Vagina (tissue), 2 donors: ENCODE data around the gene PROKR2. TPM values are rescaled to one million over a fixed set of nuclear protein-coding genes. Genes with fewer than 3 reads are reported as not detected.

Experiments used
- DNase-seq, 2 donors: peaks; one replicate each; pipeline ENCODE4 v3.0.0-alpha.2; 2017; ENCODE audit errors: extremely low spot score in 2 of 2
- H3K27ac ChIP-seq: fragments of 200-600 bp; sonication (generic); one replicate; pipeline ENCODE4 v1.5.1; 2019
- H3K27me3 ChIP-seq: fragments of 200-600 bp; sonication (generic); one replicate; pipeline ENCODE4 v1.5.1; 2019
- H3K36me3 ChIP-seq, 2 donors: fragments of 200-600 bp; sonication (generic); one replicate each; pipeline ENCODE4 v1.5.1; 2017 to 2019
- H3K4me1 ChIP-seq: fragments of 200-600 bp; sonication (generic); one replicate; pipeline ENCODE4 v1.5.1; 2019
- H3K4me3 ChIP-seq, 2 donors: fragments of 200-600 bp; sonication (generic); 1 replicate in 1 of 2; 2 replicates in 1 of 2; pipeline ENCODE4 v1.5.1; 2016 to 2019
- H3K9me3 ChIP-seq: fragments of 200-600 bp; sonication (generic); one replicate; pipeline ENCODE4 v1.5.1; 2019
- POLR2A ChIP-seq, 2 donors: fragments of 450-650 bp; IDR thresholded peaks; one replicate each; pipeline ENCODE4 v1.6.1; 2017; ENCODE audit warnings: antibody characterized with exemption in 2 of 2, mild to moderate bottlenecking in 2 of 2, moderate library complexity in 2 of 2
- POLR2AphosphoS5 ChIP-seq, 2 donors: sonication (generic); formaldehyde crosslinking; IDR thresholded peaks; one replicate each; pipeline ENCODE4 v1.9.0; 2017; ENCODE audit warnings: antibody characterized with exemption in 2 of 2, mild to moderate bottlenecking in 2 of 2, low read depth in 1 of 2; ENCODE audit not compliant: insufficient read depth in 1 of 2
- intact Hi-C: fragments of 100-400 bp; cut with DNase I; formaldehyde crosslinking; loops from one replicate; pipeline ENCODE4 v1.15.1; 2023
- total RNA-seq: library from RNA; depleted of rRNA; stranded (reverse); fragments of >200 nt; gene quantifications from one replicate; pipeline ENCODE4 v1.2.3, GENCODE V29; 2016
- TF ChIP-seq, protein P1 (sequence below), 3 experiments: fragments of 450-650 bp in 2 of 3; fragments of 200-600 bp in 1 of 3; sonication (generic) in 1 of 3; IDR thresholded peaks; one replicate each; pipeline ENCODE4 v1.5.1; 2017 to 2019; ENCODE audit warnings: antibody characterized with exemption in 3 of 3, mild to moderate bottlenecking in 2 of 3, moderate library complexity in 2 of 3

The PROKR2 gene
- total RNA-seq, 1 donor from 2014 or later, result not detected

DNA sequence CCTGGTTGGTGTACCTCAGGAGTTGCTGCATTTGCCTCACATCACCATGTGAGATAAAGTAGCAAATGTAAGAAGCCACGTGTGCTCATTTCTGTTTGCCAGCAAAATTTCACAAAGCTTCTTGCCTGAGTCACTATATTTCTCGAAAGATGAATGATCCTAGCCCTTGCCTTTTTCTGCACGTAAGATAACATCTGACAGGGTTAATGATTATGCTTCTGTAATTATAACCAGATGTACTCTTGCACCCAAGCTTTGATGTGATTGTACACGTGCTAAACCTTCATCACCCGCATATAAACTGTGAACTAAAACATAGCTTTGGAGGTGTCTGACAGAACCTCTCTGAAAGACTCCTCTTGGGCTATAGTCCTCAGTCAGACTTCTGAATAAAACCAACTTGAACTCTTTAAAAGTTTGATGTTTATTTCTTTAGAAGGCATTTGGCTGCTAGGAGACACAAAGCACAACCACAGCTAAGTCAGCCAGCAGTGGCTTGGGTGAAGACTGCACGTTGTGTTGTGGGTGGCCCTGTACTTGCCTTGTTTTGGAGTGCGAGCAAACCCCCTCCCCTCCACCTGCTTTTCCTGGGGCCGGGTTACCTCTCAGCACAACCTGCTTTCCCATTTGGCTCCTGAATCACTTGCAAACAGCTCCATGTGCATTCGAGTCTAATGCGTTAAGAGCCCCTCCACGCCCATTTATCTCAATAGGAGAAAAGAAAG lies 19.3 kb downstream of the PROKR2 start:
- H3K9me3 ChIP-seq, result no peaks in the 10 kb centered on the region
- intact Hi-C loops, result no loop called here

DNA sequence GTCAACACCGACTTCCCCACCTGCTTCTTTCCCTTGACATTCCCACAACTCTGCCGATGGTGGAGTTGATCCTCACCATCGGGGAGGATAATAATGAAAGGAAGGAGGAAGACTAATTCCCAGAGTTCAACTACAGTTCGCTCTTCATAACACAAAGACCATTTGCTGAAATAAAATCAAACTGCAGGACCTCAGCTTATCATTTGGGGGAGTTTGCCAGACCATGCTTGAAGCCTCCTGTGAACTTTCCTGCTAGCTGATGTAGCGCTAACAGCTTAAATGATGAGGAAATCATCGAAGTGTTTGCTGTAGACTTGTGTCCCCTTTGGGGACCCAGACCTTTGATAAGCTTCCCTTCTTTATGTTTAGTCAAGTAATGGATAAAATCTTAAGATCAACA lies 26.2 kb downstream of the PROKR2 start:
- H3K36me3 ChIP-seq, result no peaks in the 10 kb centered on the region
- no peaks in the 10 kb centered on the region for H3K27me3 ChIP-seq
- no peaks in the 10 kb centered on the region for H3K9me3 ChIP-seq
- TF ChIP-seq, protein P1, sequence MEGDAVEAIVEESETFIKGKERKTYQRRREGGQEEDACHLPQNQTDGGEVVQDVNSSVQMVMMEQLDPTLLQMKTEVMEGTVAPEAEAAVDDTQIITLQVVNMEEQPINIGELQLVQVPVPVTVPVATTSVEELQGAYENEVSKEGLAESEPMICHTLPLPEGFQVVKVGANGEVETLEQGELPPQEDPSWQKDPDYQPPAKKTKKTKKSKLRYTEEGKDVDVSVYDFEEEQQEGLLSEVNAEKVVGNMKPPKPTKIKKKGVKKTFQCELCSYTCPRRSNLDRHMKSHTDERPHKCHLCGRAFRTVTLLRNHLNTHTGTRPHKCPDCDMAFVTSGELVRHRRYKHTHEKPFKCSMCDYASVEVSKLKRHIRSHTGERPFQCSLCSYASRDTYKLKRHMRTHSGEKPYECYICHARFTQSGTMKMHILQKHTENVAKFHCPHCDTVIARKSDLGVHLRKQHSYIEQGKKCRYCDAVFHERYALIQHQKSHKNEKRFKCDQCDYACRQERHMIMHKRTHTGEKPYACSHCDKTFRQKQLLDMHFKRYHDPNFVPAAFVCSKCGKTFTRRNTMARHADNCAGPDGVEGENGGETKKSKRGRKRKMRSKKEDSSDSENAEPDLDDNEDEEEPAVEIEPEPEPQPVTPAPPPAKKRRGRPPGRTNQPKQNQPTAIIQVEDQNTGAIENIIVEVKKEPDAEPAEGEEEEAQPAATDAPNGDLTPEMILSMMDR (IDR thresholded peaks at IDR 0.05), result no peak
- TF ChIP-seq POLR2AphosphoS5 (IDR thresholded peaks at IDR 0.05; ENCODE audit: insufficient read depth in 1 of 2, low read depth in 1 of 2), result no peak
- TF ChIP-seq POLR2A (IDR thresholded peaks at IDR 0.05), result no peak
- no peak overlapping the region for H3K27ac ChIP-seq
- DNase-seq, result no peak
- H3K4me3 ChIP-seq, result no peak overlapping the region
- intact Hi-C loops, result no loop called here
- no peaks in the 10 kb centered on the region for H3K4me1 ChIP-seq

More for the DNA sequence above, 19.3 kb downstream of the PROKR2 start:
- Histone ChIP-seq H3K27ac (no peak overlapping the region), H3K4me3 (no peak overlapping the region), H3K4me1 (no peaks in the 10 kb centered on the region), H3K36me3 (no peaks in the 10 kb centered on the region), H3K27me3 (no peaks in the 10 kb centered on the region)
- DNase-seq, result no peak
- TF ChIP-seq, protein P1 (IDR thresholded peaks at IDR 0.05), result no peak
- TF ChIP-seq POLR2AphosphoS5 (IDR thresholded peaks at IDR 0.05; ENCODE audit: insufficient read depth in 1 of 2, low read depth in 1 of 2) (no peak), POLR2A (IDR thresholded peaks at IDR 0.05) (no peak)

DNA sequence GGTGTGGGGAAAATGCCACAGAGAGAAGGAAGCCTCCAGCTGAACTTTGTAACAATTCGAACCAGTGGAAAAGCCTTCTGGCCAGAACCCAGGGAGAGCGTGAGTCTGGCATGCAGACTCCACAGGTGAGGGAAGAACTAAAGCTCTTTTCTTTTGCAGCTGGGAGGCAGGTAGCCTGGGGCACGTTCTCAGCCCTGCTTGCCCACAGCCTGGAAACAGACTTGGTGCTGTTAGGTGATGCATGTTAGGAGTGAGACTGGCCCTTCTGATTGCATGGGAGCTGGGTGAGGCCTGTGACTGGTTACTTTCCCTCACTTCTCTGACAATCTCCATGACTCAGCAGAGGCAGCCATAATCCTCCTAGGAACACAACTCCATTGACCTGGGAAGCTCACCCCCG lies 34.2 kb downstream of the PROKR2 start:
- Histone ChIP-seq H3K27me3 (no peaks in the 10 kb centered on the region), H3K9me3 (no peaks in the 10 kb centered on the region), H3K36me3 (no peaks in the 10 kb centered on the region), H3K4me3 (no peak overlapping the region), H3K27ac (no peak overlapping the region), H3K4me1 (no peaks in the 10 kb centered on the region)
- intact Hi-C loops, result no loop called here
- no peak for TF ChIP-seq POLR2AphosphoS5 (IDR thresholded peaks at IDR 0.05; ENCODE audit: insufficient read depth in 1 of 2, low read depth in 1 of 2)
- TF ChIP-seq POLR2A (IDR thresholded peaks at IDR 0.05), result no peak
- TF ChIP-seq, protein P1 (IDR thresholded peaks at IDR 0.05), result no peak
- no peak for DNase-seq

DNA sequence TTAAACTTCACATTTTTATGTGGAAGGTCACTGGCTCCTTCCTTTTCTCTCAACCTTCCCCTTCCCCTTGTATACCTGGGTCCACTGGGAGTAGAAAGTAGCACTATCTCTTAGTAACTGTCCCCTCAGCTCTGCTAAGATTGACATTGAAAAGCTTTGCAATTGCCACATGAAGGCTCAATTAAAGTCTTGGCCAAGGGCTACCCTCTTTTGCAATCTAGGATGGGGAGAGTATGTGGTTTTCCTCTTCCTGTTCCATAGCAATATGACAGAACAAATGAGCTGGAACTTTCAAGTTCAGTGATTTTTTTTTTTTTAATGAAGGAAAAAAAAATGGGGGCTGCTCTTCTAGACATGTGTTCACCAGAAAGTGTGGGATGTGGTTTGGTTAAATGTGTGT lies 37.1 kb downstream of the PROKR2 start:
- Histone ChIP-seq H3K27me3 (no peaks in the 10 kb centered on the region), H3K4me3 (no peak overlapping the region), H3K27ac (no peak overlapping the region), H3K4me1 (no peaks in the 10 kb centered on the region), H3K9me3 (no peaks in the 10 kb centered on the region), H3K36me3 (no peaks in the 10 kb centered on the region)
- TF ChIP-seq POLR2A (IDR thresholded peaks at IDR 0.05) (no peak), POLR2AphosphoS5 (IDR thresholded peaks at IDR 0.05; ENCODE audit: insufficient read depth in 1 of 2, low read depth in 1 of 2) (no peak)
- TF ChIP-seq, protein P1 (IDR thresholded peaks at IDR 0.05), result no peak
- DNase-seq, result no peak
- intact Hi-C loops, result no loop called here

DNA sequence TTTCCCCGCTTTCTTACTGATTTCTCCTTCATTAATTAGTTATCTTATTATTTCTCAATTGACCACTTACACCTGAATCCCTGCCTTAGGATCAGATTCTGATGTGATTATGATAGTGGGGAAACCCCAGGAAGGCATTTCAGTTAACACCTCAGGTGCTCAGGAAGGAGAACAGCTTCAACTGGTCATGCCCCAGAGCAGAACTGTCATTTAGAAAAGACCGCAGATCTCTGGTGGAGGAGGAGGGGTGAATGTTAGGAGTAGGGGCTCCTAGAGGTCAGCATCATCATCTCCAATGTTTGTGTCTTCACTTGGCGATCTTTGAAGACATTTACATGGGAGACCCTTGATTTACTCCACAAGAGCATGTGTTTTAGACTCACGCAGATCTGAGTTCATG lies 44.5 kb downstream of the PROKR2 start:
- no peak overlapping the region for H3K4me3 ChIP-seq
- H3K36me3 ChIP-seq, result no peaks in the 10 kb centered on the region
- H3K9me3 ChIP-seq, result no peaks in the 10 kb centered on the region
- no peak overlapping the region for H3K27ac ChIP-seq
- DNase-seq, result no peak
- H3K27me3 ChIP-seq, result no peaks in the 10 kb centered on the region
- no peaks in the 10 kb centered on the region for H3K4me1 ChIP-seq
- no peak for TF ChIP-seq POLR2AphosphoS5 (IDR thresholded peaks at IDR 0.05; ENCODE audit: insufficient read depth in 1 of 2, low read depth in 1 of 2)
- no peak for TF ChIP-seq POLR2A (IDR thresholded peaks at IDR 0.05)
- TF ChIP-seq, protein P1 (IDR thresholded peaks at IDR 0.05), result no peak
- intact Hi-C loops, result no loop called here
